Airway epithelial cell (primary cell): ENCODE results near the gene ARPC2. TPM values are rescaled to one million over a fixed set of nuclear protein-coding genes. Genes with fewer than 3 reads are reported as not detected.

Experiments
- total RNA-seq: library from RNA; depleted of rRNA; stranded (reverse); fragments of >200 nt; gene quantifications from 2 replicates; pipeline ENCODE4 v1.2.3, GENCODE V29; 2015

The ARPC2 gene
- 512 and 604 TPM in 2 replicates for total RNA-seq

DNA sequence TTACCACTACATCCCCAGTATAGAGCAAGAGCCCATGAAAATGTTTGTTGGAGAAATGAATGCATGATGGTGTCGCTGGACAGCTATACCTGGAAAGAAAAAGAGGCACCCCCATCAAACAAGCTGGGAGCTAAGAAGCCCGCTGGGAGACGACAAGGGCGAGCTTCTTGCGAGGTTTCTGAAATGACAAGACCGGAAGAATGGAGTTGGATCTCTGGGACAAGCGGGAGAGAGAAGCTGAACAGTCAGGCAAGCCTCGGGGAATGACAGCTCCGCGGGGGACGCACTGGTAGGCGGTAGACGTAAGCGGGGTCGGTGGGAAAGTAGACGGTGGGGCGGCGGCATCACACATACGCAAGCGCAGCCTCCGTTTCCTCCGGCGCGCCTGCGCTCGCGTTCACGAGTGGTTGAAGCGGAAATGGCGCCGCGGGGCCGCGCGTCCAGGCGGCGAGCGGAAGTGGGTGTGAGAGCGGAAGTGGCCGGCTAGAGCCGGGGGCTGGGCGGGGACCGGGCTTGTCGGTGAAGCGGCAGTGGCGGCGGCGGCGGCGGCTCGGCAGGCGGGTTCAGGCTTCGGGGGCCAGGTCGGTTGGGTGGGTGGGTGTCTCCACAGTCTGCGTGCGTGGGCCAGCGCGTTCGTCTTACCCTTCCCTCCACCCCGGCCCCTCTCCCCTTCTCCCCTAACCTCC, at the start of gene ARPC2:
Gene ARPC2 (plus strand): TSS at position 516 of the 686 bp plus-strand sequence. CDS start 282 bp downstream, outside the sequence.

GRCh38 chr2:218260742-218261422, 43.9 kb downstream of the ARPC2 start, which contains the start of gene GPBAR1:
GPBAR1 (plus strand) TSS chr2:218261015; CDS start chr2:218262725, 1,710 bp downstream.

DNA sequence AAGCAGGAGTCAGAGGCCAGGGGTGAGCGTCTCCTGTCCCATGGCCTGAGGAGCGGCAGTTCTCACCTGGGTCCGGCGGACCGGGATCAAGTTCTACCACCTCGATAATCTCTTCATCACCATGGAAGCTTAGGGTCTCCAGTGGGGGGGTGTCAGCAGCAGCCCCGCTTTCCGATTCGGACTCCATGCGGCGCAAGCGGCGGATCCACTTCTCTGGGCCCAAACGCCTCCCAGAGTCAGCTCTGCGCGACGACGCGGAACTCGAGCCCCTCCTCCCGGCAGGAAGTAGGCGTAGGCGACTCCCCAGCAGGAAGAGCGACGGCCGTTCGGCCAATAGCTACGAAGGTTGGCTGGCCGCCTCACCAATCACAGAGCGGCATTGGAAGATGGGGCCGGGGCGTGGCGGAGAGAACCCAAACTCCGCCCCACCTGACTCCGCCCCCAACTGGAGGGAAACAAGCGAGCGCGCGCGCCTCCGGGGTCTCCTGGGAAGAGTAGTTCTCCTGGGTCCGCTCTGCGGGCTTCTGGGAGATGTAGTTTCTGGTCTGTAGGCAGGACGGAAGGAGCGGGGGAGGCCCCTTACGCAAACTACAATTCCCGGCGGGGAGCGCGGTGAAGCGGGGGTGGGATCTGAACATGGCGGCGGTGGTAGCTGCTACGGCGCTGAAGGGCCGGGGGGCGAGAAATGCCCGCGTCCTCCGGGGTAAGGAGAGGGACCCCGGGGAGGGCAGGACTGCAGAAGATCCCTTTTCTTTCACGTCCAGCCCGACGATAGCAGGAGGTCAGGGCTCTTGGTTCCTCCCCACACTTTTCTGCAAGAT, 53.1 kb downstream of the ARPC2 start, which contains the start of the genes AAMP and PNKD:
Gene AAMP (minus strand): TSS at position 238 of the 821 bp plus-strand sequence. CDS start 51 bp downstream, at position 187.
Gene PNKD (plus strand): TSS at position 620 of the 821 bp plus-strand sequence. CDS start 17 bp downstream, at position 637.

DNA sequence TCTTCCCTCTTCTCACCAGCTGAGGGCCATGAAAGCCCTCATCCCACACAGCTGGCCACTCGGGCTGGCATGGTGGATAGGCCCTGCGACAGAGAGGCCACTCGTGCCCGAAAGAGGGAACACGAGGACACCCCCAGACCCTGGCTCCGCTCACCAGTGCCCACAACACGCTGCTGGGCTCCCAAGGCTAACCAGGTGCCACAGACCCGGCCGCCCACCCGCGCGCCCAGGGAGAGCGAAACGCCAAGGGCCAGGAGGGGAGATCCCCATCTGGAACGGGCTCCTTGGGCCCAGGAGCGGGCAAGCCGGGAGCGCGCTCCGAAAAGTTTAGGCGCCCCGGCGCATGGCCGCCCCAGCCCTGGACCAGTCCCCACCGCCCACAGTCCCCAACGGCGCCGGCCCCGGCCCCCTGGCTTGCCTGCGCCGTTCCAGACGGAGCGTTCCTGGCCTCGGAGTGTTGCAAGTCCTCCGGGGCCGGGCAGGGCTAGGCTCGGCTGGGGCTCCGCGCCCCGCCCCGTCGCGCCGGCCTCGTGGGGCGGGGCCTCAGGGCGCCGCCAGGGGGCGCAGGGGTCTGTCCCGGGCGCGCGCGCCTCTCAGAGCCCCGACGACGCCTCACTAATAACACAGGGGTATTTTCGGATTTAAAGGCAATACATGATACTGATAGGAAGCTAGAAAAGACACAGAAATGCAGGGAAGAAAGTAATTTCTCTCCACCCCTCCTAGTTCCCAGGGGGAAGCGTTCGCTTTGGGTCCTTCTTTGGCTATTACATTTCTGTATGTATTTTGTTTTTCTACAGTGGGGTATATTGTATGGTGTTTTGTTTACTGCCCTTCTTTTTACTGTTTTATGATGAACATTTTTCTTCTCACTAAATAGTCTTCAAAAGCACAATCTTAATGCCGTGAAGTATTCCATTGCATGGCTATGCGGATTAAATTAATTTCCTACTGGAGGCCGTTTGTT, 75.3 kb downstream of the ARPC2 start, which contains the start of gene TMBIM1:
Gene TMBIM1 (minus strand): TSS at position 456 of the 967 bp plus-strand sequence. CDS start 10,362 bp downstream, outside the sequence.

Other genes with a start within 250 kb of the ARPC2 start
- 4.3 and 8.8 TPM in 2 replicates for gene TNS1, start 214.2 kb upstream of the ARPC2 start, total RNA-seq
- not detected in 2 replicates for gene RUFY4, start 147.9 kb upstream of the ARPC2 start, total RNA-seq
- gene CXCR2, start 91.2 kb upstream of the ARPC2 start, total RNA-seq, result 0.09 and 0.56 TPM in 2 replicates
- not detected in 2 replicates for gene CXCR1, start 50.2 kb upstream of the ARPC2 start, total RNA-seq
- gene GPBAR1, start 43.8 kb downstream of the ARPC2 start, total RNA-seq, result 0.56 TPM in 1 of 2 replicates, not detected in the other
- 179 and 196 TPM in 2 replicates for gene AAMP, start 52.9 kb downstream of the ARPC2 start, total RNA-seq
- 41.7 and 45.4 TPM in 2 replicates for gene PNKD, start 53.3 kb downstream of the ARPC2 start, total RNA-seq
- 333 and 422 TPM in 2 replicates for gene TMBIM1, start 75.3 kb downstream of the ARPC2 start, total RNA-seq
- not detected in 2 replicates for gene CATIP, start 139.7 kb downstream of the ARPC2 start, total RNA-seq
- 0.14 TPM in 1 of 2 replicates, not detected in the other for gene SLC11A1, start 165.1 kb downstream of the ARPC2 start, total RNA-seq
- gene CTDSP1, start 182.7 kb downstream of the ARPC2 start, total RNA-seq, result 52.4 and 72.9 TPM in 2 replicates
- gene VIL1, start 201.9 kb downstream of the ARPC2 start, total RNA-seq, result not detected in 2 replicates